GM12872 (cell line): Measurements from ENCODE around the gene MRPS27.

Experiments used
- CTCF ChIP-seq: IDR thresholded peaks from 3 replicates; pipeline ENCODE4 v1.5.1; 2011; ENCODE audit warnings: low read depth, mild to moderate bottlenecking, low read length, moderate library complexity; ENCODE audit not compliant: insufficient read depth

MRPS27 gene

DNA sequence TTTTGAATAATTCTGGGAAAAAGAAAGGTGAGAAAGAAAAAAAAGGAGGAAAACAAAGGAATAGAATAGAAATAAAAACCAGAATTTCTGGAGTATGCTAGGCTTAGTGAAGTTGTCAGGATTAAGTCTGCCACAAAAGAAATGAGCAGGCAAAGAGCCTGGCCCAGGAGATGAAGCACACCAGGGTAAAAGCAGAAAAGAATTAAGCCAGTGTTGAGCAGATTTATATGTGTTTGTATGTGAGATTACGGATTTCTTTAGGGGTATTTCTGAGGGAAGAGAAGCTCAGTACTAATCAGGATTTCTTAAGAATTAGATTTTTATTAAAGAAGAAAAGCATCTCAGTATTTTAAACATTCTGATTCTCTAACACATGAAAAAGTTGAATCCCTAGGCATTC, 74.5 kb downstream of the MRPS27 start:
- TF ChIP-seq CTCF = no peak

- TF ChIP-seq CTCF = peak; percentile 72
Observed at GRCh38 chr5:72244862-72245371, 75.1 kb downstream of the MRPS27 start.

DNA sequence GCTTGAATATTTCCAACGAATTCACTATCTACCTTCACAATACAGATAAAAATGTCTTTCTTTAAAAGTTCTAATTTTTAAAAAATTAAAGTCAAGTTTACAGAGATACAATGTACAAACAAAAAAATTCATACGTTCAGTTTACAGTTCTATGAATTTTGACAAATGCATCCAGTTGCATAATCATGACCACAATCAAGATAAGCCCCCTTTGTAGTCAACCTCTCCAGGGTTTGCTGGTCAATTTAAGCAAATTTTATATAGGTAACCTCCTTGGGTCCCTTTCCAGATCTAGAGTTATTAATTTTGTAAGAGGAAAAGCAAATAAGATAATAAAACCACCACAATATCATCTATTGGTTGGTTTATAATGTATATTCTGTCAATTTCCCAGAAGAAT, 76.3 kb downstream of the MRPS27 start:
- no peak for TF ChIP-seq CTCF

DNA sequence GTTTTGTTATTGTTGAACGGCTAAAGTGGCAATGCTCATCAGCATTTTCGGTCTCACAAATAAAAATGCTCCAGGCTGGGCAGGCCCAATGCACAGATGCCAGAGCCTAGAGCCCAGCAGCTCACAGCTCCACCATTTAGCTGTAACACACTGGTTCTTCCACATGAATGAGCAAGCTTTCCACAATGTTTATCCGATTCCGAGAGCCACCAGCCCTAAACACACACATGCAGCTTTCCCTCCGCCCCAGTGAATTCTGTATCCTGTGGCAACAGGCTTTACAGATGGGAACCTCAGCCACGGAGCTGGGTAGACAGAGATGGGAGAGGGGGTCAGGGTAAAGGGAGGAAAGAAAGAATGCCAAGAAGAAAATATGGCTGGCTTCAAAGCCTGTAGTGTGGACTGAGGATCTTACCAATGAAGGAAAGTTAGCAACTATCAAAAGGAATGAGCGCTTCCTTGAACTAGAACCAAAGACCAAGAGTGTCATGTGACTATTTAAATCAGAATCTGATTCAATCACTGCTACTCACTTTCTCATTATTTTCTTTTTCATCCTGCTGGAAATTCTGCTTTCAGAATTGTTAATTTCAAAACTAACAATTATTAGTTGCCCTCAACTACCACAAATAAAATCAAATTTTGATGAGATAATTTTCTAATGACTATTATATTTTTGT, 77.1 kb downstream of the MRPS27 start:
- no peak for TF ChIP-seq CTCF

- TF ChIP-seq CTCF = no peak
Observed at GRCh38 chr5:72241346-72242003, 78.6 kb downstream of the MRPS27 start.

GRCh38 chr5:72238712-72239445, 81.2 kb downstream of the MRPS27 start:
- no peak for TF ChIP-seq CTCF

- TF ChIP-seq CTCF = no peak
Observed at GRCh38 chr5:72237879-72238278, 82.2 kb downstream of the MRPS27 start.
